22Rv1 (cell line): ENCODE measurements around the gene RASGRF1.

ENCODE experiments used
- CTCF ChIP-seq: fragments of 450-650 bp; IDR thresholded peaks from 2 replicates; pipeline ENCODE4 v1.5.1; 2017; ENCODE audit warnings: mild to moderate bottlenecking
- ZFX ChIP-seq: fragments of 450-650 bp; IDR thresholded peaks from 2 replicates; pipeline ENCODE4 v1.6.1; 2017; ENCODE audit warnings: antibody characterized with exemption, borderline replicate concordance

DNA sequence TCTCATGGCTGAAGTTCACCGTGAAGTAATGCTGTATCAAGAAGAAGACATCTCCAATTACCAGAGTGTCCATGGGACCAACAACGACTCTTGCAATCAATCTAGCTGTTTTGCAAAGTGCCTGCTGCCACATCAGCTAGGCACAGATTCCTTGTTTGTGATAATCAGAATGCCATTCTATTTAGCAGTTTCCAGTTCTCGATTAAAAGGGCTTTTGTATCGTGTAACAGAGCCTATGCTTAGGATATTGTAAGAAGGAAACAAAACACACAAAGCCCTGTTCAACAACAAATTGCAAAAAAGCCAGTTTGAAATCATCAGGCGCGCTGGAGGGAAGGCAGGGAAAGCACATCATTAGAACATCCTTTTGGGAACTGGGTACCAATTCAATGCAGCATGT, 26.1 kb downstream of the RASGRF1 start:
- TF ChIP-seq CTCF (no peak), ZFX (no peak)
